HG03025 (cell line): ENCODE data around the gene APC2.

ENCODE experiments used
- ATAC-seq: cut with Tn5 transposase; IDR thresholded peaks from one replicate; pipeline ENCODE4 v1.9.1; 2021; ENCODE audit warnings: mild to moderate bottlenecking, moderate library complexity; ENCODE audit not compliant: unreplicated experiment, low FRiP score

Gene APC2

DNA sequence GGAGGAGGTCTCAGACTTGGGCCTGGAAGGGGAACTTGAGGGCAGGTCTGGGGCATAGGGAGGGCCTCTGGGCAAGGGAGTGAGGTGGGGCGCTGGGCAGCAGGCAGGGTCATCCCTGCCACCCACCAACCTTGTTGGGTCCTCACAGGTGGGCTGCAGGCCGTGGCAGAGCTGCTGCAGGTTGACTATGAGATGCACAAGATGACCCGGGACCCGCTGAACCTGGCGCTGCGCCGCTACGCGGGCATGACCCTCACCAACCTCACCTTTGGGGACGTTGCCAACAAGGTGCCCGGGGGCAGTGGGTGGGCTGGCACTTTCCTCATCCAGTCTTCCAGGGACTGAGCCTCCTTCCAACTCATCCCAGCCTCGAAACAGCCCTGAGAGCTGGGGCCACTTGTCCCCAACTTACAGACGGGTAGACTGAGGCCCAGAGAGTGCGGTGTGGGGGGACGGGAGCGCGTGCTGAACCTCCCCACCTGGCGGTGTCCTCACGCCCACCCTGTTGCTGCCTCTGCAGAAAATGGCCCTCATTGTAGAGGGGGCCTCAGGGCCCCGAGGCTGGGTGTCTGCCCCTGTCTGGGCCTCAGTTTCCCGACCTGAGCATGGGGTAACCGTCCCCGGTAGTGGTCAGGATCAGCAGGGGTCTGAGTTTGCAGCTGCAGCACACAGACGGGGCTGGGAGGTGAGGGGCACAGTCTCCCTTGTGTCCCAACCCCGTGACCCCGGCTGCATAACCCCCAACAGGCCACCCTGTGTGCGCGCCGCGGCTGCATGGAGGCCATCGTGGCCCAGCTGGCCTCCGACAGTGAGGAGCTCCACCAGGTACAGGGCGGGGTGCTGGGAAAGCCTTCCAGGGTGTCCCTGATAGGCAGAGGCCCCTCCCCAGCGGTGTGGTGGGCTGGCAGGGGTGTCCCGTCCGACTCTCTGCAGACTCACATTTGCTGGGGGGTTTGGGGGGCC, 10.4 kb downstream of the APC2 start:
- ATAC-seq: no peak

GRCh38 chr19:1461862-1462261, 11.9 kb downstream of the APC2 start:
- no peak for ATAC-seq

DNA sequence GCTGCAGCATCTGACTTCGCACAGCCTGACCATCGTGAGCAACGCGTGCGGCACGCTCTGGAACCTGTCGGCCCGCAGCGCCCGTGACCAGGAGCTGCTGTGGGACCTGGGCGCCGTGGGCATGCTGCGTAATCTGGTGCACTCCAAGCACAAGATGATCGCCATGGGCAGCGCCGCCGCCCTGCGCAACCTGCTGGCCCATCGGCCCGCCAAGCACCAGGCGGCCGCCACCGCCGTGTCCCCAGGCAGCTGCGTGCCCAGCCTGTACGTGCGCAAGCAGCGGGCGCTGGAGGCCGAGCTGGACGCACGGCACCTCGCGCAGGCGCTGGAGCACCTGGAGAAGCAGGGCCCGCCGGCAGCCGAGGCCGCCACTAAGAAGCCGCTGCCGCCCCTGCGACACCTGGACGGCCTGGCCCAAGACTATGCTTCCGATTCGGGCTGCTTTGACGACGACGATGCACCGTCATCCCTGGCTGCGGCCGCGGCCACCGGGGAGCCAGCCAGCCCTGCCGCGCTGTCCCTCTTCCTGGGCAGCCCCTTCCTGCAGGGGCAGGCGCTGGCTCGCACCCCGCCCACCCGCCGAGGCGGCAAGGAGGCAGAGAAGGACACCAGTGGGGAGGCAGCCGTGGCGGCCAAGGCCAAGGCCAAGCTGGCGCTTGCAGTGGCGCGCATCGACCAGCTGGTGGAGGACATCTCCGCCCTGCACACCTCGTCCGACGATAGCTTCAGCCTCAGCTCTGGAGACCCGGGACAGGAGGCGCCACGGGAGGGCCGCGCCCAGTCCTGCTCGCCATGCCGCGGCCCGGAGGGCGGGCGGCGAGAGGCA, 15.5 kb downstream of the APC2 start:
- ATAC-seq: no peak

GRCh38 chr19:1466018-1466460, 16.1 kb downstream of the APC2 start:
- ATAC-seq: no peak

- ATAC-seq: no peak
Measured at GRCh38 chr19:1466461-1467214, 16.7 kb downstream of the APC2 start.

DNA sequence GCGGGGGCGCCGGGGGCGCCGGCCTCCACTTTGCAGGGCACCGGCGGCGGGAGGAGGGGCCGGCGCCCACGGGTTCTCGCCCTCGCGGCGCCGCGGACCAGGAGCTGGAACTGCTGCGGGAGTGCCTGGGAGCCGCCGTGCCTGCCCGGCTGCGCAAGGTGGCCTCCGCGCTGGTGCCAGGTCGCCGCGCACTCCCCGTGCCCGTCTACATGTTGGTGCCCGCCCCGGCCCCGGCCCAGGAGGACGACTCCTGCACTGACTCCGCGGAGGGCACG, 17.2 kb downstream of the APC2 start:
- ATAC-seq: no peak

DNA sequence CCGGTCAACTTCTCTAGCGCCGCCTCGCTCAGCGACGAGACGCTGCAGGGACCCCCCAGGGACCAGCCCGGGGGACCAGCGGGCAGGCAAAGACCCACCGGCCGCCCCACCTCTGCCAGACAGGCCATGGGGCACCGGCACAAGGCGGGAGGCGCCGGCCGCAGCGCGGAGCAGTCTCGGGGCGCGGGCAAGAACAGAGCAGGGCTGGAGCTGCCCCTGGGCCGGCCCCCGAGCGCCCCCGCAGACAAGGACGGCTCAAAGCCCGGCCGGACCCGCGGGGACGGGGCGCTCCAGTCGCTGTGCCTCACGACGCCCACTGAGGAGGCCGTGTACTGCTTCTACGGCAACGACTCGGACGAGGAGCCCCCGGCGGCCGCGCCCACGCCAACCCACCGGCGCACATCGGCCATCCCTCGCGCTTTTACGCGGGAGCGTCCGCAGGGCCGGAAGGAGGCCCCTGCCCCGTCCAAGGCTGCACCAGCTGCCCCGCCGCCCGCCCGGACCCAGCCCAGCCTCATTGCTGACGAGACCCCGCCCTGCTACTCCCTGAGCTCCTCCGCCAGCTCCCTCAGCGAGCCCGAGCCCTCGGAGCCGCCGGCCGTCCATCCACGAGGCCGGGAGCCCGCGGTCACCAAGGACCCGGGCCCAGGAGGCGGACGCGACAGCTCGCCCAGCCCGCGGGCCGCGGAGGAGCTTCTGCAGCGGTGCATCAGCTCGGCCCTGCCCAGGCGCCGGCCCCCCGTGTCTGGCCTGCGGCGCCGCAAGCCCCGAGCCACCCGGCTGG, 17.8 kb downstream of the APC2 start:
- no peak for ATAC-seq

- no peak for ATAC-seq
Measured at GRCh38 chr19:1468274-1468820, 18.4 kb downstream of the APC2 start.

- ATAC-seq: no peak
Measured at GRCh38 chr19:1468821-1469254, 18.9 kb downstream of the APC2 start.

DNA sequence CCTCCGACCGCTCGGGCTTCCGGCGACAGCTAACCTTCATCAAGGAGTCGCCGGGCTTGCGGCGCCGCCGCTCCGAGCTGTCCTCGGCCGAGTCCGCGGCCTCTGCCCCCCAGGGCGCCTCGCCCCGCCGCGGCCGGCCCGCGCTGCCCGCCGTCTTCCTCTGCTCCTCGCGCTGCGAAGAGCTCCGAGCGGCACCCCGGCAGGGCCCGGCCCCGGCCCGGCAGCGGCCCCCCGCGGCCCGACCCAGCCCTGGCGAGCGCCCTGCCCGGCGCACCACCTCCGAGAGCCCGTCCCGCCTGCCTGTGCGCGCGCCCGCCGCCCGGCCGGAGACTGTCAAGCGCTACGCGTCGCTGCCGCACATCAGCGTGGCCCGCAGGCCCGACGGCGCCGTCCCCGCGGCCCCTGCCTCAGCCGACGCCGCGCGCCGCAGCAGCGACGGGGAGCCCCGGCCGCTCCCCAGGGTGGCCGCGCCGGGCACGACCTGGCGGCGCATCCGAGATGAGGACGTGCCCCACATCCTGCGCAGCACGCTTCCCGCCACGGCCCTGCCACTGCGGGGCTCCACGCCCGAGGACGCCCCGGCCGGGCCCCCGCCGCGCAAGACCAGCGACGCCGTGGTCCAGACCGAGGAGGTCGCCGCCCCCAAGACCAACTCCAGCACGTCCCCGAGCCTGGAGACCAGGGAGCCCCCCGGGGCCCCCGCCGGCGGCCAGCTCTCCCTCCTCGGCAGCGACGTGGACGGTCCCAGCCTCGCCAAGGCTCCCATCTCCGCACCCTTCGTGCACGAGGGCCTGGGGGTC, 19.5 kb downstream of the APC2 start:
- ATAC-seq: no peak

GRCh38 chr19:1470055-1470304, 20.1 kb downstream of the APC2 start:
- no peak for ATAC-seq

GRCh38 chr19:1470305-1471009, 20.5 kb downstream of the APC2 start:
- no peak for ATAC-seq

DNA sequence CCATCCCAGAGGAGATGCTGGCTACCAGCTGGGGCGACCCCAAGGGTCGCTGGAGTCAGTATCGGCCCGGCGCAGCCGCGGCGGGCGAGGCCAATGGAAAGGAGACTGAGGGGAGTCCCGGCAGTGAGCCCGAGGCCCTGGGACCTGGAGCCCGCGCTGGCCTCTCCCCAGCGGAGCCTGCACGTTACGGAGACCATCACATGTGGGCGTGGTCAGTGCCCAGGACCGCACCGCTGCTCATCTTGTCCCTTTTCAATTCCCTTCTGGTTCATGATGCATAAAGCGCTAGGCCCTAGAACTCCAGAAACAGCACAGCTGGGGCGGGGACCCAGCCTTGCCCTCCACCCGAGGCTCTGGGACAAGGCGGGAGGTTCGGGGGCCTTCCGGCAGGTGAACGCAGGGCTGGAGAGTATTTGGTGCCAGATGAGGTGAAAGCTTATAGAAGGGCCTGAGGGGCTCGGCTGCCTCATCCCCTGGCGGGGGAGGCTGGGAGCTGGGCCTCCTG, 21.1 kb downstream of the APC2 start:
- ATAC-seq: no peak

DNA sequence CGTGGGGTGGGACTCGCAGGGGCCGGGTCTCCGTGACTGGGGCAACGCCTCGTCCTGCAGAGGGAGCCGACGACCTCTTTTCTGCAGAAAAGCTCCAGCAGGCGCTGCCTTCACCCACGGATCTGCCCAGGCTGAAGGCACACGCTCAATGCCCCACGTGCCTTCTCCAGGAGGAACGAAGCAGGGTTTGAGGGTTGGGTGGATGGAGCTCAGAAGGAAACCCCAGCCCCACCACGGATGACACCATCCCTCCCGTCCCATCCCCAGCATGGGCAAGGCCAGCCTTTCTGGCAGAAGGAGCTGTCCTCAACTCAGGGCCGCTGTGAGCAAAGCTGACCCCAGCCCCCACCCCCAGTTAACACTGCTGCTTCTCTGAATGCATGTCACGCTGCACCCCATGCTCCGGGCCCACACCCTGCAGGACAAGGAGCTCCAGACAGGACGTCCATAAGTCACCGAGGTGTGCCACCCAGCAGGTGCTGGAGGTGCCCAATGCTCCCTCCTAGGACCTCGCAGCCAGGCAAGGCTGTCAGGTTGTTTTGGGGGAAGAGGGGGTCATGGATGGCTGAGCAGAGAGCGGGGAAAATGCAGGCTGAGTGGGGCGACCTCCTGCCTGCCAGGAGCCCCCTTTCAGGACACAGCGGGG, 21.7 kb downstream of the APC2 start:
- ATAC-seq: no peak

DNA sequence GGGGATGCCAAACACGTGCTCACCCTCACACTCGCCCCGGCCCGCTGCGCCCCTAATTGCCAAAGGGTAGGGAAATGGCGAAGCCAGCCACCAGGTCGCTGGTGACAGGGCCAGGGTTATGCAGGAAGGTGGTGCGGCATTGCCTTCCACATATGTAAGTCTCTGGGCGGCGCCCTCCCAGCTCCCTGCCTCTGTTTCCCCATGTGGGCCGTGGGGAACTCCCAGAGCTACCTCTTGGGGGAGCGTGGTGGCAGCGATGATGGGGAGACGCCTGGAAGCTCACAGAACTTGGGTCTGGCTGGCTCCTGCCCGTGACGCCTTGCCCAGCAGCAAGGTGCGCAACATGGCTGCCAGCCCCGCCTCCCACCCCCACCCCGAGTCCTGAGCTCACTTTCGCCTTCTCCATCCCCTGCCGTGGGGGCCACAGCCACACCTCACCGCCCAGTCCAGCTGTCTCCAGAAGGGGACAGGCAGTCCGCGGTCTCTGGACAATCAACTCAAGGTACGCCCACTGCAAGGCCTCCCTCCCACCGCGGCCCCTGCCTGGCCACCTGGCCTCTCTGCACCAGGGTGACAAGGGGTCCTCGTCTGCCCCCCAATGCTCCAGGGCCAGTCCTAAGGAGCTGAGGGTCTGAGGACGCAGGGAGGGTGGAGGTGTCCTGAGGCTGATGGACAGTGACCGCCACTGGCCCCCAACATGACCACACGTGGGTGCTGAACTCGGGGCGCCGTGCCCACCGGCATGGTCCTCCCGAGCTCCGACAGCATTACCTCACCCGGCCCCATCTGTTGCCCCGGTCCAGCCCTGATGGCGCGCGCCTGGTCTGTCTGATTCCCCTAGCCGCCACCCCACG, 22.5 kb downstream of the APC2 start:
- no peak for ATAC-seq

- ATAC-seq: no peak
Measured at GRCh38 chr19:1473085-1473851, 23.3 kb downstream of the APC2 start.
